Measurements from ENCODE around the gene TGFBRAP1.
"Not testable (repeated sequence)": the region's sequence is repeated elsewhere in the genome, so short reads cannot be mapped to it uniquely, and the experiment has no call there.

The TGFBRAP1 gene

DNA sequence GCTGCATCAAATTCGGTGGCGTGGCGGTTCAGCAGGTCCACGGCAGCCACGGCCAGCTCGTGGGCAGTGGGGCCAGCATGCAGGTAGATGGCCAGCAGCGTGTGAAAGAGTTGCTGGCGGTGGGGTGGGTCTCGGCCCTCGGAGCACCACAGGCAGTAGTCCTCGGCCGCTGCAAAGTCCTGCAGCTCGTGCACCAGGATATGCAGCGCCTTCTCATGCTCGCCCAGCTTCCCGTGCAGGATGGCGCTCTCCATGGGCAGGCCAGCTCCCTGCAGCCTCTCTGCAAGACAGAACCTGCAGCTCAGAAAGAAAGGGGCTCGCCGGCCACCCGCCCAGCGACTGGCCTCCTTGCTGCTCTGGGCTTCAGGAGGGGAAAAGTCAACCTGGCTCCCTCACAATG lies 60.1 kb downstream of the TGFBRAP1 start:
- DNase-seq, result no peak

- no peak for DNase-seq
Observed at GRCh38 chr2:105262651-105263091, 66.9 kb downstream of the TGFBRAP1 start.

GRCh38 chr2:105261061-105261460 lies 68.5 kb downstream of the TGFBRAP1 start:
- no peak for DNase-seq

- DNase-seq, result no peak
Observed at GRCh38 chr2:105258835-105259350, 70.6 kb downstream of the TGFBRAP1 start.

DNA sequence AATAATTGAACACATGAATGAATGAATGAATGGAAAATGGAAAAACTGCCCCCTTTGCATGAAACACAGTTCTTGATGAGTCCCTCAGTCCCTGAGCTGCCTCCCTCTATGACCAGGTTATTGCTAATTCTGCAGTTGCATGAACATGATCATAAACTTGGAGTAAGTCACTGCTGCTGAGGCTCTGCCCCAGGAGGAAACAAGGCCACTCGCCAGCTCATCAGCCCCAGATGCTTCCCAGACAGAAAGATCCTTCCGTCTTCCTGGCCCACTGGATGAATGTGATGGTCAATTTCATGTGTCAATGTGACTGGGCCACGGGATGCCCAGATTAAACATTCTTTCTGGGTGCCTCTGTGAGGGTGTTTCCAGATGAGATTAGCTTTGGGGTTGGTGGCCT lies 71.6 kb downstream of the TGFBRAP1 start:
- DNase-seq, result no peak

DNA sequence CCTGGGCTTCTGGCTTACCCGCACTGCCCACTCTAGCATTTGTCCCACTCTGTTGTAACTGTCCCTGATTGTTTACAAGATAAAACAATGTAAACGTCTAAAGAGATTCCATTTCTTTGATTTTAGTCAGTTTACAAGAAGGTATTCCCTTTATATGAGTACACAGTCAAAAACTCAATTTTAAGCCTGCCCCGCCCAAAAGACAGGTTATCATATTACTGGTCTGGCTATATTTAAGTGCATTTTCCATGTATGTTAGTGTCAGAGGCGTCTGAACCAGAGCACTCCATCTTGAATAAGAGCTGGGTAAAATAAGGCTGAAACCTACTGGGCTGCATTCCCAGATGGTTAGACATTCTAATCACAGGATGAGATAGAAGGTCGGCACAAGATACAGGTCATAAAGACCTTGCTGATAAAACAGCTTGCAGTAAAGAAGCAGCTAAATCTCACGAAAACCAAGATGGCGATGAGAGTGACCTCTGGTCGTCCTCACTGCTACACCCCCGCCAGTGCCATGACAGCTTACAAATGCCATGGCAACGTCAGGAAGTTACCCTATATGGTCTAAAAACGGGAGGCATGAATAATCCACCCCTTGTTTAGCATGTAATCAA lies 73.0 kb downstream of the TGFBRAP1 start:
- DNase-seq, result no peak

- DNase-seq, result no peak
Observed at GRCh38 chr2:105255979-105256378, 73.6 kb downstream of the TGFBRAP1 start.

GRCh38 chr2:105254531-105255210 lies 74.9 kb downstream of the TGFBRAP1 start:
- no peak for DNase-seq

DNA sequence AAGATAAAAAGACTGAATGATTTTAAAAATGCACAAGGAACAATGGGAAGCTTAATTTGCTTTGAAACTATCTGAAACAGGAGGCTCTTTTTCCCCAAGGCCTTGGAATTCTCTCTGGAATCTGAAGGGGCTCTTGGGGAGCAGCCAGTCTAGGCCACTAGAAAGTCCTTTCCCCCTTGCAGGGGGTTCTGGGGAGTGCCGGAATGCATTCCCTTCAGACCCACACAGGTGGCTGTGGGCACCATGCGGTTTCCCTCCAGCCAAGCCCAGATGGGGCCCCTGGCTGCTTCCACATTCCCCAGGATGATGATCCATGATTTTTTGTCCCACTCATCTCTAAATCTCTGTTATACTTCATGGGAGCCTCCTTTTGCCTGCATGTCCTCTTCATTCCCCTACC lies 77.3 kb downstream of the TGFBRAP1 start:
- DNase-seq, result no peak

GRCh38 chr2:105251016-105251648 lies 78.4 kb downstream of the TGFBRAP1 start:
- not testable (repeated sequence) for DNase-seq

DNA sequence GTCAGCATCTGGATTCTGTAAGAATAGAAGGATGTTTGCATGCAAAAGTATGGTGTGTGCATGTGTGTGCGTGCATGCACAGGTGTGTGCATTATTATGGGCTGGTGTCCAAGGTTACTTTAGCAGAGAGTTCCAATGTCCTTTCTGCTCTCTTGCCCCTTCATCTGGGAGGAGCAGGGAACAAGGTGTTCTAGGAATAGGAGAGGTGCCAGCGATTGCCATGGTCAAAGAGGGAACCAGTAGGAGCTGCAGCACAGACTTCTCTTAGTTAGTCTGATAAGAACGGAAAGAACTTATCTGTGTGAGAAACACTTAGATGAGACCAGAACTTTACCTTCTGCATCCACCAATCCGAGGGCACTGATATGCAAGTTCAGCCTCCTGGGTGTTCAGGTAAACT lies 79.6 kb downstream of the TGFBRAP1 start:
- DNase-seq, result no peak

- DNase-seq, result no peak
Observed at GRCh38 chr2:105249181-105249580, 80.4 kb downstream of the TGFBRAP1 start.

GRCh38 chr2:105248316-105249070 lies 81.0 kb downstream of the TGFBRAP1 start:
- DNase-seq, result no peak

DNA sequence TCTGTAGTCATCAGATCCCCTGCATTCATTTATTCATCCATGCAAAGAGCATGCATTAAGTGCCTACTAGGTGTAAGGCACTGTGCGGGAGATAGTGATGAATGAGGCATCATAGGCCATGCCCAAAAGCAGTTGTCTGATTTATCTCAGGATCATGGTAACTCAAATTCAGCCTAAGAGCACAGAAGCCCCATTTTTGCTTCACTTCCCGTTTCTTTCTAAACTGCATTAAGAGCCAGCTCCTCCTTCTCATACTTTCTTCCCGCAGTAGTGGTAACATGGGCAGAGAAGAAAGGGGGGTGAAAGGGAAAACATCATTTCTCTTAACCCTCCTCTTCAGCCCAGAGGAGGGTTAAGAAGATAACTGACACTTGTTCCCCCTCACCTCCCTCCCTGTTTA lies 85.1 kb downstream of the TGFBRAP1 start:
- DNase-seq, result no peak

- DNase-seq, result no peak
Observed at GRCh38 chr2:105243961-105244360, 85.6 kb downstream of the TGFBRAP1 start.

GRCh38 chr2:105242286-105242993 lies 87.1 kb downstream of the TGFBRAP1 start:
- no peak for DNase-seq

DNA sequence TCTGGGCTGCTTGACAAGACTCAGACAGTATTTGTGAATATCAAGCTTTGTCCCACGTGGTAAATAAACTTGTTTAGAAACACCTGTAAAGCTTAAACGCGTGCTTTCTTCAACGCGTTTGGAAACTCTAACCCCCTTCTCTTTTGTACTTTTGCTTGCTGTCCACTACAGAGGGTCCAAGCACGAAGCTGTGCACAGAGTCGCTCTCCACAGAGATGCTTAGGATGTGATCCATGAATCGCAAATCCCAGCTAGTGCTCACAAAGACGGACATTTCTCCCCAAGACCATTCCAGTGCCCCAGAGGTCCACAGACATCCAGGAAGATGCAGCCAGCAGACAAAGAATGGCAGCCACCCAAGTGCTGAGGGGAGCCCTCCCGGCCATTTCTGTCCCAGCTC lies 88.1 kb downstream of the TGFBRAP1 start, which contains the start of gene GPR45:
TSS of gene GPR45 (plus strand) at position 301 of the 400 bp plus-strand sequence. CDS start 116 bp downstream, outside the sequence.
- DNase-seq, result no peak

DNA sequence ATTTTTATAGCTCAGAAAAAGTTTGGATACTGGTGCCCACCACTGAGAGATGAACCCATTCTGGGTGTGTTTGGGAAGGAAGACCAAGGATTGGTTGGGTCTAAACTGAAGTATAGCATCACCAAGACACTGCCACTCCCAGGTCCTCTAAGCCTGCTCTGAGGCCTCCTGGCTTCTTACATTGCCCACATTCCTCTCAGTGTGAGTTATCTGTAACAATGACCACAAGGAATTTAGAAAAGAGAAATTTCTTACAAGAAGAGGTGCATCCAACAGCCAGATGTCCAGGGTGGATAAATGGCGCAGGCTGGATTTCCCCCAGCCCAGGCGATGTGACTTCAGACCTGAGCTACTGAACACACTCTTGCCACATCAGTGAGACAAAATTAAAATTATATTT lies 89.6 kb downstream of the TGFBRAP1 start:
- DNase-seq, result no peak

GRCh38 chr2:105238664-105239240 lies 90.8 kb downstream of the TGFBRAP1 start:
- DNase-seq, result no peak

DNA sequence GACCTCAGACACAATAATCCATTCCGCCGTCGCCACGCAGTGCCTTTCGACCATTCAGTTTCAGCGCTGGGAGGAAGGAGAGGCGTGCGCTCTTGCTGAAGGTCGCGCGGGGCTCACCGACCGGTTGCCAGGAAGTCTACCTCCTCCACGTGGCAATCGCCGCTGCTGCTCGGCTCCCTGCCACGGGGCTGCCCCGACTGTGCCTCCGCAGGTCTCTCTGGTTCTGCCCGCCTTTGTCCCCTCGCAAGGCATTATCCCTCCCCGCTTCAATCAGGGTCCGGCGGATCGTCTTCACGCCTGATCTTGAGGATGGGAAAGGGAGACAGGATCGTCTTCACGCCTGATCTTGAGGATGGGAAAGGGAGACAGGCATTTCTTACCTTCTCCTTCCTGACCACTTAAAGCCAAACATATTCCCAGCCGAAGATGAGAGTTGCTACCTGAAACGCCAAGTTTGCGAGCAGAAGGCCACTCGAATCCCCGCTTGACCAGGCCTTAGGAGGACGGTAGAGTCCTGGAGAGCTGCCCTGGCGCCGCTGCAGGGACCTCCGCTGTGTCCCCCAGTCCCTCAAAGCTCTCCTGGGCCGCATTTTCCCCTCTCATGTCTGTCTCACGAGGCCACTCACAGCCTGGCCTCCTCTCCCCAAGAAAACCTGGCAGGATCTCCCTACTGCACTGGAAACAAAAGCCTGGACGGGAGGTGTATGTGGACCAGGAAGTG lies 92.3 kb downstream of the TGFBRAP1 start:
- no peak for DNase-seq

DNA sequence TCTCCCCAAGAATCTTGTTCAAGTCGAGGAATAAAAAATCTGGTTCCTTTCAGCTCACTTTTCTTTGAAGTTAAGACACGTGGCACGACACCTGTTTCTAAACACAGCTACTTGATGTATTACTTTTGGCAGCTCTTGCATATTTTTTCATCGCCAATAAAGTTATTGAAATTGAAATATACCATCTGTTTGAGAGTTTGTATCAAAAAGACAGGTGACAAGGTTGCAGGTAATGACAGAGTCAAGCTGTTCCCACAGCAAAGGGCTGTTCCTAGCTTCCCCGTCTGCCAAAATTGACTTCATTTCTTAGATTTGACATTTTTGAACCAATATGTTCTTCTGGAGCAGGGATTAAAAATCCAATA lies 93.5 kb downstream of the TGFBRAP1 start:
- DNase-seq, result no peak

All from hippocampal formation (tissue), 2 donors.